Effector memory CD8-positive, alpha-beta T cell (primary cell): ENCODE measurements around the gene ACADVL.

Experiments used
- ATAC-seq: fragments of 150-1000 bp; cut with Tn5 transposase; replicated peaks from 2 replicates; pipeline ENCODE4 v1.10.0; 2021; ENCODE audit warnings: mild to moderate bottlenecking, moderate library complexity
- DNase-seq, 3 experiments: peaks; one replicate each; pipeline ENCODE4 v3.0.0; 2021
- H3K27ac Mint-ChIP-seq, 2 donors: one replicate each; pipeline ENCODE4 v1.8.0; 2022; ENCODE audit warnings: mild to moderate bottlenecking in 2 of 2, mixed read lengths in 2 of 2, moderate library complexity in 2 of 2
- H3K27me3 Mint-ChIP-seq, 2 donors: one replicate each; pipeline ENCODE4 v1.8.0; 2022; ENCODE audit warnings: mixed read lengths in 2 of 2
- H3K36me3 Mint-ChIP-seq: one replicate; pipeline ENCODE4 v1.8.0; 2022; ENCODE audit warnings: mild to moderate bottlenecking, moderate library complexity, mixed read lengths; ENCODE audit not compliant: insufficient read depth
- H3K4me1 Mint-ChIP-seq, 2 donors: one replicate each; pipeline ENCODE4 v1.8.0; 2022; ENCODE audit warnings: low read depth in 2 of 2, mixed read lengths in 2 of 2
- H3K4me3 Mint-ChIP-seq, 2 donors: one replicate each; pipeline ENCODE4 v1.8.0; 2022; ENCODE audit warnings: mild to moderate bottlenecking in 2 of 2, mixed read lengths in 2 of 2, moderate library complexity in 2 of 2
- H3K9me3 Mint-ChIP-seq, 2 donors: one replicate each; pipeline ENCODE4 v1.8.0; 2022; ENCODE audit warnings: mixed read lengths in 2 of 2

The ACADVL gene

DNA sequence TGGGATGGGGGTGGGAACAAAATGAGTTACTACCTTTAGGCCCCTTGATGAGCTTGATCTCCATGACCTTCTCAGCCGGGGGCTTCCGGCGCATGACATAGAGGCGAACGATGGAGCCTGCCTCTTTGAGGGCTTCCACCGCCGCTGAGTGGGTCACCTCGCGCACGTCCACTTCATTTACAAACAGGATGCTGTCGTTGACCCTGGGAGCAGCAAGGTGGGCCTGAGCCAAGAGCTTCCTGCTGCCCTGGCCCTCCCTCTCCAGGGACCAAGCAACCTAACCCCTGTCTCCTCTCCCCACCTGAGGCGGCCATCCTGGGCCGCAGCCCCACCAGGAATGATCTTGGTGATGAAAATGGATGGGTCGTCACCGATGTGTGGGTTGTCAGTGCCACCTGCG, 16.3 kb upstream of the ACADVL start:
- no peak for ATAC-seq
- Mint-ChIP-seq H3K9me3 (no peaks in the 10 kb centered on the region), H3K4me3 (peak overlapping the region; percentile 61 to 80), H3K36me3 (peaks cover 30% of the 10 kb centered on the region), H3K27ac (peak overlapping the region; percentile 98), H3K4me1 (peaks cover 22 to 34% of the 10 kb centered on the region in 2 donors), H3K27me3 (peaks cover 0 to 3% of the 10 kb centered on the region in 2 donors)
- no peak for DNase-seq

DNA sequence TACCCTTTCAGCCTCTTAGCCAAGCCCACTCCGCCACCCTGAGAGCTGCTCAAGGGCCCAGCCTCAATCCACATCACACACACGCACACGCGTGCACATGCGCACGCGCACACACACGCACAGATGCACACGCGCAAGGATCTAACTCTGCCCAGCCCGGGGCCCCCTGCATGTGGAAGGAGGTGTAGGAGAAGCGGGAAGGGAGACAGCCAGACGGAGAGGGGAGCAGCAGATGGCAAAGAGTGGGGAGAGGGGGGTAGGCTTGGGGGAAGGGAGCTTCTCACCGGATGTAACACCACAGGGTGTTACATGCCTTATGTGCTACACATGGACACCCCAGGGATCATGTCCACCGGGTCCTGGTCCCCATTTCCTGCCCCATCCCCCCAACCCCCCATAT, 15.4 kb upstream of the ACADVL start:
- peaks cover 0 to 9% of the 10 kb centered on the region in 2 donors for H3K27me3 Mint-ChIP-seq
- peaks cover 22 to 34% of the 10 kb centered on the region in 2 donors for H3K4me1 Mint-ChIP-seq
- no peaks in the 10 kb centered on the region for H3K9me3 Mint-ChIP-seq
- no peak for ATAC-seq
- H3K4me3 Mint-ChIP-seq: peak overlapping the region; percentile 80 to 81
- DNase-seq: no peak
- peaks cover 32% of the 10 kb centered on the region for H3K36me3 Mint-ChIP-seq
- peak overlapping the region; percentile 98 for H3K27ac Mint-ChIP-seq

DNA sequence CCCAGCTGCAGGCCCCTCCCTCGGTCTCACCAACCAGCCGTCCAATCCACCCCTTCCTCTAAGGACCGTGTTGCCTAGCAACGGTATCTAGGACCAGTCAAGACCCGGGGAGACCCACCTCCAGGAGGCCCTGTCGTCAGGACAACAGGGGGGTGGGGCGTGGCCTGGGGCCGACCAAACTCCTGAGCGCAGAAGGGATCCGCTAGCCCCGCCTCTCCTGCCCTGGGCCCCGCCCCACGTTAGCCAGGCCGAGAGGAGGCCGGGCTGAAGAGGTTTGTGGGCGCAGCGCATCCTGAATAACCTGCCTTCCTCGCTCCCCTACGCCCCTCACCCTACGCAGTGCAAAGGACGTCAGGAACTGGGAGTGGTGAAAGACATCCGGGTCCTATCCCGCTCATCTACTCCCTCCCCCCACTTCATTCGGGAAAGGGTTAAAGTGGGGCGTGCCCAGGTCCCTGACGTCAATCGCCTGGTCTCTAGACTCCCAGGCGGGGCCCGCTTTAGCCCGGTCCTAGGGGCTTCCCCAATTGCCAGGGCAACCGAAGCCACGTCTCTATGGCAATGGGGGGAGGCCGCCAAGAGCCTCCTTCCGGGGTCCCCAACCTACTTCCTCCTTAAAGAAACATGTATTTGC, 14.8 kb upstream of the ACADVL start:
- ATAC-seq: peak; percentile 78
- Mint-ChIP-seq H3K36me3 (peaks cover 32% of the 10 kb centered on the region), H3K27me3 (peaks cover 0 to 14% of the 10 kb centered on the region in 2 donors), H3K4me1 (peaks cover 22 to 34% of the 10 kb centered on the region in 2 donors), H3K9me3 (no peaks in the 10 kb centered on the region), H3K27ac (peak overlapping the region; percentile 98), H3K4me3 (peak overlapping the region; percentile 80 to 81)
- DNase-seq: peak; percentile 97 to 98 (median 98)

GRCh38 chr17:7205561-7205960, 14.2 kb upstream of the ACADVL start:
- peak overlapping the region; percentile 80 to 81 for H3K4me3 Mint-ChIP-seq
- H3K36me3 Mint-ChIP-seq: peaks cover 32% of the 10 kb centered on the region

GRCh38 chr17:7207120-7208001, 12.4 kb upstream of the ACADVL start:
- no peaks in the 10 kb centered on the region for H3K9me3 Mint-ChIP-seq
- DNase-seq (no peak), ATAC-seq (no peak)
- peaks cover 22 to 34% of the 10 kb centered on the region in 2 donors for H3K4me1 Mint-ChIP-seq
- H3K27ac Mint-ChIP-seq: peak overlapping the region; percentile 98
- peak overlapping the region; percentile 80 to 81 for H3K4me3 Mint-ChIP-seq
- peaks cover 0 to 30% of the 10 kb centered on the region in 2 donors for H3K27me3 Mint-ChIP-seq
- H3K36me3 Mint-ChIP-seq: peaks cover 32% of the 10 kb centered on the region

More at GRCh38 chr17:7205561-7205960, 14.2 kb upstream of the ACADVL start:
- H3K9me3 Mint-ChIP-seq: no peaks in the 10 kb centered on the region
- ATAC-seq (no peak), DNase-seq (no peak)
- peak overlapping the region; percentile 98 for H3K27ac Mint-ChIP-seq
- peaks cover 22 to 34% of the 10 kb centered on the region in 2 donors for H3K4me1 Mint-ChIP-seq
- peaks cover 0 to 20% of the 10 kb centered on the region in 2 donors for H3K27me3 Mint-ChIP-seq

- DNase-seq (no peak), ATAC-seq (no peak)
- Mint-ChIP-seq H3K4me3 (no peak overlapping the region), H3K36me3 (peaks cover 34% of the 10 kb centered on the region), H3K9me3 (no peaks in the 10 kb centered on the region), H3K27me3 (peaks cover 0 to 31% of the 10 kb centered on the region in 2 donors), H3K27ac (peak overlapping the region; percentile 71 to 98), H3K4me1 (peaks cover 22 to 34% of the 10 kb centered on the region in 2 donors)
These were observed 11.6 kb upstream of the ACADVL start for GRCh38 chr17:7208027-7208571.

GRCh38 chr17:7208754-7209460, 10.8 kb upstream of the ACADVL start:
- Mint-ChIP-seq H3K27ac (peak overlapping the region; percentile 71 to 98), H3K27me3 (peaks cover 0 to 31% of the 10 kb centered on the region in 2 donors), H3K4me1 (peaks cover 26 to 35% of the 10 kb centered on the region in 2 donors), H3K36me3 (peaks cover 33% of the 10 kb centered on the region), H3K4me3 (no peak overlapping the region), H3K9me3 (no peaks in the 10 kb centered on the region)
- DNase-seq: no peak
- ATAC-seq: no peak

- no peak for ATAC-seq
- peaks cover 26% of the 10 kb centered on the region in 2 donors for H3K4me1 Mint-ChIP-seq
- peaks cover 0 to 31% of the 10 kb centered on the region in 2 donors for H3K27me3 Mint-ChIP-seq
- H3K27ac Mint-ChIP-seq: peak overlapping the region in 1 of 2 donors; percentile 67
- H3K4me3 Mint-ChIP-seq: no peak overlapping the region
- DNase-seq: no peak
- H3K36me3 Mint-ChIP-seq: peaks cover 22% of the 10 kb centered on the region
- no peaks in the 10 kb centered on the region for H3K9me3 Mint-ChIP-seq
These were observed 8.1 kb upstream of the ACADVL start for GRCh38 chr17:7211491-7212273.

- ATAC-seq: peak; percentile 18
These were observed 5.8 kb upstream of the ACADVL start for GRCh38 chr17:7213895-7214299.

DNA sequence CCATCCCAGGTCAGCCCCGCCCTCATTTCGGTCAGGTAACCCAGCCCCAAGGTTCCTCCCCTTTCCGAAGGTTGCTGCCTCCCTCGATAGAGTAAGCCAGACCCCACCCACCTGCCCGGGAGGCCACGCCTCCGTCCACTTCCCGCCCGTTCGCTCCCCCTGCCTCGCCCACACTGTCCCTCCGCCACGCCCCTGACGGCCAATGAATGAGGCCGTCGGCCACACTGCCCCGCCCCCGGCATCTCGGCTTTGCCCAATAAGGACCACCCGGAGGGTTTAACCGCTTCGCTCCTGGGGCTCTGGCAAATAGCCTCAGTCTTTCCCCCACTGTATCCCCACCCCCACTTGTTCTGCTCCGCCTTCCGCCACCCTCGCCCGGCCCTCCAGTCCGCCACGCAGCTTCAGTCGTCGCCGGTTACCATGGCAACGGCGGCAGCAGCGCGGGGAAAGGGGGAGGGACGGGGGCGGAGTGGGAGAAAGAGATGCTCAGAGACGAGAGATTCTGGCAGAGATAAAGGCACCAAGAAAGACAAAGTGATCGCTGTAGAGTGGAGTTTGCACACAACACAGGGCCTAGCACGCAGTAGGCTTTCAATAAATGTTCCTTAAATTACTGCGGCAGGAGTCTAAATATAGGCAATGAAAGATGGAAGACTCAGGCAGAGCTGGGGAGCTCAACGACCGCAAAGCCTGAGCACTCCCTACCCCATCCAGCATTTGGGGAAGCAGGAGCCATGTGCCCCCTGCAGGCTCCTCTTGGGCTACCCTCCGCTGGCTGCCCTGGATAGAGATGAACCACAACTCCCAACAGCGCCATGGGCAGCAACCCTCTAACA, 5.2 kb upstream of the ACADVL start:
- Mint-ChIP-seq H3K4me1 (peaks cover 25 to 37% of the 10 kb centered on the region in 2 donors), H3K9me3 (no peaks in the 10 kb centered on the region), H3K36me3 (peaks cover 18% of the 10 kb centered on the region), H3K27ac (peak overlapping the region; percentile 98 to 100), H3K4me3 (peak overlapping the region; percentile 96 to 97), H3K27me3 (peaks cover 0 to 22% of the 10 kb centered on the region in 2 donors)
- peak; percentile 80 for ATAC-seq
- peak; percentile 98 to 99 (median 99) for DNase-seq

More at GRCh38 chr17:7213895-7214299, 5.8 kb upstream of the ACADVL start:
- Mint-ChIP-seq H3K4me3 (peak overlapping the region; percentile 96 to 97), H3K36me3 (peaks cover 18% of the 10 kb centered on the region), H3K4me1 (peaks cover 23 to 32% of the 10 kb centered on the region in 2 donors), H3K27ac (peak overlapping the region; percentile 98 to 100), H3K27me3 (peaks cover 0 to 24% of the 10 kb centered on the region in 2 donors), H3K9me3 (no peaks in the 10 kb centered on the region)
- no peak for DNase-seq

- DNase-seq (no peak), ATAC-seq (no peak)
- Mint-ChIP-seq H3K4me3 (peak overlapping the region; percentile 96 to 97), H3K27me3 (peaks cover 0 to 15% of the 10 kb centered on the region in 2 donors), H3K4me1 (peaks cover 27 to 39% of the 10 kb centered on the region in 2 donors), H3K36me3 (peaks cover 18% of the 10 kb centered on the region), H3K27ac (peak overlapping the region; percentile 98 to 100), H3K9me3 (no peaks in the 10 kb centered on the region)
These were observed 4.6 kb upstream of the ACADVL start for GRCh38 chr17:7215136-7215638.
